ENCODE data around the gene NARS2. TPM values are rescaled to one million over a fixed set of nuclear protein-coding genes. Genes with fewer than 3 reads are reported as not detected.

The NARS2 gene
- total RNA-seq, 4 donors from 2014 or later = 17.1 to 23.6 (median 22.5) TPM

DNA sequence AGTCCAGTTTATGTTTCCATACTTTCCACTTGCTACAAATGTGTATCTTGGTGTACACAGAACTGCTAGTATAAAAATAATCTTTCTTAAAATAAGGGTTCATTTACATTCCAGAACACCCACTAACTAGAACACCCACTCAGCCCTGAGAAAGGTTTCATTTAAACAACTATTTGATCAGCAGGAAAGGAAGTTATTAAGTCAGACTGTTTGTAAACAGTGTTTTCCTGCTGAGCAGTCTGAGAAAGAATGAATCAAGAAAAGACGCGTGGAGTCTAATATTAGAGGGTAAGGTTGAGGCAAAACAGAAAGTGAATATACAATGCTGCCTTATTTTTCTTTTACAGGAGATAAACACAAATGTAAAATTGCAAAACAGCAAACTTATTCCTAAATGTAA, 32.7 kb downstream of the NARS2 start:
- WGBS, 2 donors = 71 to 75% methylated on average over 2 of the region's 2 CpGs
- intact Hi-C loops (cut with DNase I) = no loop called here
- H3K27ac ChIP-seq = no peak overlapping the region

DNA sequence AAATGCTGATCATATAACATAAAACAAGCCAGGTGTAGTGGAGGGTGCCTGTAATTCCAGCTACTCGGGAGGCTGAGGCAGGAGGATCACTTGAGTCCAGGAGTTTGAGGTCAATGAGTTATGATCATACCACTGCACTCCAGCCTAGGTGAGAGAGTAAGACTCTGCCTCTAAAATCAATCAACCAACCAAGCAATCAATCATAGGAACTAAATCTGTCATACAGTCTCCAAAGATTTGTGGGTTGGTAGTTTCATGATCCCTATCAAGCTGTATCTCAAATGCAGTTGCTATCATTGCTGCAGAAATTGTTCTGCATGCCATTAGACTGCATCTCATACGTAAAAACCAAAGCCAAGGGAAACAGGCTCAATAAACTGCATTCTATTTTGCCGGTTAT, 33.1 kb downstream of the NARS2 start:
- Histone ChIP-seq H3K36me3 (no peaks in the 10 kb centered on the region), H3K4me3 (replicated peaks in 1 of 3) (no peak overlapping the region), H3K9me3 (no peaks in the 10 kb centered on the region), H3K4me1 (peaks cover 4 to 13% of the 10 kb centered on the region in 2 donors), H3K27ac (no peak overlapping the region), H3K27me3 (no peaks in the 10 kb centered on the region)
- WGBS, 2 donors = 83 to 89% methylated on average over 3 of the region's 3 CpGs
- no peak for DNase-seq
- no peak for TF ChIP-seq POLR2A (IDR thresholded peaks at IDR 0.05)
- TF ChIP-seq, protein P1, sequence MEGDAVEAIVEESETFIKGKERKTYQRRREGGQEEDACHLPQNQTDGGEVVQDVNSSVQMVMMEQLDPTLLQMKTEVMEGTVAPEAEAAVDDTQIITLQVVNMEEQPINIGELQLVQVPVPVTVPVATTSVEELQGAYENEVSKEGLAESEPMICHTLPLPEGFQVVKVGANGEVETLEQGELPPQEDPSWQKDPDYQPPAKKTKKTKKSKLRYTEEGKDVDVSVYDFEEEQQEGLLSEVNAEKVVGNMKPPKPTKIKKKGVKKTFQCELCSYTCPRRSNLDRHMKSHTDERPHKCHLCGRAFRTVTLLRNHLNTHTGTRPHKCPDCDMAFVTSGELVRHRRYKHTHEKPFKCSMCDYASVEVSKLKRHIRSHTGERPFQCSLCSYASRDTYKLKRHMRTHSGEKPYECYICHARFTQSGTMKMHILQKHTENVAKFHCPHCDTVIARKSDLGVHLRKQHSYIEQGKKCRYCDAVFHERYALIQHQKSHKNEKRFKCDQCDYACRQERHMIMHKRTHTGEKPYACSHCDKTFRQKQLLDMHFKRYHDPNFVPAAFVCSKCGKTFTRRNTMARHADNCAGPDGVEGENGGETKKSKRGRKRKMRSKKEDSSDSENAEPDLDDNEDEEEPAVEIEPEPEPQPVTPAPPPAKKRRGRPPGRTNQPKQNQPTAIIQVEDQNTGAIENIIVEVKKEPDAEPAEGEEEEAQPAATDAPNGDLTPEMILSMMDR (IDR thresholded peaks at IDR 0.05) = no peak
- intact Hi-C loops (cut with DNase I) = no loop called here

More for the DNA sequence above, 32.7 kb downstream of the NARS2 start:
- no peak for TF ChIP-seq POLR2A (IDR thresholded peaks at IDR 0.05)
- TF ChIP-seq, protein P1 (IDR thresholded peaks at IDR 0.05) = no peak
- H3K4me1 ChIP-seq = peaks cover 4 to 13% of the 10 kb centered on the region in 2 donors
- no peaks in the 10 kb centered on the region for H3K27me3 ChIP-seq
- DNase-seq = no peak
- no peaks in the 10 kb centered on the region for H3K9me3 ChIP-seq
- H3K4me3 ChIP-seq (replicated peaks in 1 of 3) = no peak overlapping the region
- no peaks in the 10 kb centered on the region for H3K36me3 ChIP-seq

DNA sequence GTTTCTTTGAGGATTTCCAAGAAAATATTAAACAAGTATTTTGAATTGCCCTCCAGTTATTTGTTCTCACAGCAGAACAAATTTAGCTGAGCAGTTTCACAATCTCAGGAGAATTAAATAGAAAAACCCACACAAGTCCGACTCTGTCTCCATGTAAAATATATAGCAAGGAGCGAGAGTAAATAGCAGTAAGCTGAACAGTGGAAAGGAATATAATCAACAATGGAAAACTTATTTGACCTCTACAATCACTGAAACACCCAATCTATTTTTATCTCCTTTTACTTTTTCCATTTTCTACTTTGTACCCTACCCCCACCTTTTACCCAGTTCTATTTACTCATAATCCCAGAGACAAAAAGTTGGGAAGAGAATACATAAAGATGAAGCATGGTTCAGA, 34.4 kb downstream of the NARS2 start:
- peaks cover 4 to 13% of the 10 kb centered on the region in 2 donors for H3K4me1 ChIP-seq
- intact Hi-C loops (cut with DNase I) = no loop called here
- DNase-seq = no peak
- H3K9me3 ChIP-seq = no peaks in the 10 kb centered on the region
- WGBS, 2 donors = 80 to 85% methylated on average over 2 of the region's 2 CpGs
- TF ChIP-seq, protein P1 (IDR thresholded peaks at IDR 0.05) = no peak
- no peak for TF ChIP-seq POLR2A (IDR thresholded peaks at IDR 0.05)
- no peak overlapping the region for H3K4me3 ChIP-seq (replicated peaks in 1 of 3)
- no peak overlapping the region for H3K27ac ChIP-seq
- H3K36me3 ChIP-seq = no peaks in the 10 kb centered on the region
- H3K27me3 ChIP-seq = no peaks in the 10 kb centered on the region

DNA sequence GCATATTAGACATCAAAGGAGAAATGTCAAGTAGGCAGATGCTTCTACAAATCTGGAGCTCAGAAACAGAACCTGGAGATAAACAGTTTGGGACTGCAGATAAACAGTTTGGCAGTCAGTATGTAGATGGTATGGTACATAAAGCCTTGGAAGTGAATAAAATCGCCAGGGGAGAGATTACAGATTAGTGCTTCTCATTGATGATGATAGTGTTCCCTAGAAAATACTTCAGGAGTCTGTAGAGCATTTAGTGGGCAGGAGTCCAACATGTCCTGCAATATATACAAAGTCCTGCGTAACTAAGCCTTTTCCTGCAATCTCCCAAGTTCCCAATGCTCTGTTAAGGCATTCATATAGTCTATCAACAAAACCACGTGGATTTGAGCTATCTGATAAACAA, 35.2 kb downstream of the NARS2 start:
- peak; percentile 34 to 40 for DNase-seq
- TF ChIP-seq POLR2A (IDR thresholded peaks at IDR 0.05) = no peak
- TF ChIP-seq, protein P1 (IDR thresholded peaks at IDR 0.05) = no peak
- H3K4me3 ChIP-seq (replicated peaks in 1 of 3) = no peak overlapping the region
- H3K27me3 ChIP-seq = no peaks in the 10 kb centered on the region
- peaks cover 4 to 13% of the 10 kb centered on the region in 2 donors for H3K4me1 ChIP-seq
- no peaks in the 10 kb centered on the region for H3K9me3 ChIP-seq
- H3K27ac ChIP-seq = no peak overlapping the region
- H3K36me3 ChIP-seq = no peaks in the 10 kb centered on the region
- intact Hi-C loops (cut with DNase I) = no loop called here
- 27 to 40% methylated on average over 3 of the region's 3 CpGs for WGBS, 2 donors

DNA sequence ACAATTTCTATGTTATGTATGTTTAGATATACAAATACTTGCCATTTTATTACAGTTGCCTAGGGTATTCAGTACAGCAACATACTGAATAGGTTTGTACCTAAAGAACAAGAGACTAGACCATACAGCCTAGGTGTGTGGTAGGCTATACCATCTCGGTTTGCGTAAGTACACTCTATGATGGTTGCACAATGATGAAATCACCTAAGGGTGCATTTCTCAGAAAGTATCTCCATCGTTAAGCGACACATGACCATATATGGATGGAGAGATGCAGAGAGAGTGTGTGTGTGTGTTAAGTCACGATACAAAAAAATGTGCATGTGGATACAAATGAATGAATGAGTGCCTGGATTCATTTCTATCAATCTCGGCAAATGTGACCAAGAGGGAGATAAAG, 37.7 kb downstream of the NARS2 start:
- DNase-seq = no peak
- Histone ChIP-seq H3K36me3 (no peaks in the 10 kb centered on the region), H3K9me3 (no peaks in the 10 kb centered on the region), H3K4me1 (peaks cover 4 to 13% of the 10 kb centered on the region in 2 donors), H3K27me3 (no peaks in the 10 kb centered on the region), H3K27ac (no peak overlapping the region), H3K4me3 (replicated peaks in 1 of 3) (no peak overlapping the region)
- intact Hi-C loops (cut with DNase I) = no loop called here
- WGBS, 2 donors = 95 to 96% methylated on average over 6 of the region's 6 CpGs
- TF ChIP-seq, protein P1 (IDR thresholded peaks at IDR 0.05) = no peak
- TF ChIP-seq POLR2A (IDR thresholded peaks at IDR 0.05) = no peak

Data from thyroid gland (tissue), 4 donors.